ENCODE data around the gene ARMH1. TPM values are rescaled to one million over a fixed set of nuclear protein-coding genes. Genes with fewer than 3 reads are reported as not detected.

Gene ARMH1
- total RNA-seq (2014; rRNA removed; shearing (Covaris generic)) (0.51 and 1.4 TPM in 2 replicates), polyA plus RNA-seq (2016; fragmentation: Nextera tagmentation; extraction: Ambion mirVana) (1.5 and 1.6 TPM in 2 replicates)

GRCh38 chr1:44674113-44675000, at the start of gene ARMH1, which contains the start of gene TMEM53:
TSS of gene ARMH1 (plus strand) at chr1:44674714. CDS start at chr1:44689698, 14,984 bp downstream.
TSS of gene TMEM53 (minus strand) at chr1:44674481. CDS start at chr1:44674391, 90 bp downstream.
- peak within 1 kb of the TSS; percentile 92 for H2AFZ ChIP-seq
- H3F3A ChIP-seq (ENCODE audit: insufficient read depth), result peaks cover 18% of the 10 kb centered on the region
- peak within 1 kb of the TSS; percentile 74 for H3K4me3 ChIP-seq
- 2 to 3% methylated on average over 46 to 54 of the region's 56 CpGs for WGBS, 2 experiments (ENCODE audit: low coverage in 1 of 2, low lambda C conversion rate in 2 of 2, missing lambda C conversion rate in 2 of 2)
- no peaks in the 10 kb centered on the region for H4K20me1 ChIP-seq (ENCODE audit: insufficient read depth)
- peak within 1 kb of the TSS; percentile 82 for H3K9ac ChIP-seq
- peak within 1 kb of the TSS; percentile 86 for H3K27ac ChIP-seq
- peaks cover 24% of the 10 kb centered on the region for H3K4me1 ChIP-seq (ENCODE audit: insufficient read depth)
- H3K79me2 ChIP-seq (ENCODE audit: insufficient read depth), result no peaks in the 10 kb centered on the region
- peak within 1 kb of the TSS; percentile 83 for H3K4me2 ChIP-seq (ENCODE audit: unreplicated experiment)
- DNase-seq, result peak; percentile 99
- in situ Hi-C loops (cut with MboI), result no loop called here
- H3K9me3 ChIP-seq (ENCODE audit: low read depth), result no peaks in the 10 kb centered on the region
- no peaks in the 10 kb centered on the region for H3K9me2 ChIP-seq (ENCODE audit: insufficient read depth)
- H3K36me3 ChIP-seq (ENCODE audit: low read depth), result no peaks in the 10 kb centered on the region
- TF ChIP-seq EZH2phosphoT487 (IDR thresholded peaks at IDR 0.05; ENCODE audit: insufficient read depth, low read depth) (no peak), EZH2 (IDR thresholded peaks at IDR 0.05; ENCODE audit: insufficient read depth, poor library complexity, severe bottlenecking) (no peak)
- H3K27me3 ChIP-seq (replicated peaks; ENCODE audit: insufficient read depth), result no peaks in the 10 kb centered on the region

- DNase-seq, result no peak
- Histone ChIP-seq H3K9ac (no peak overlapping the region), H3F3A (ENCODE audit: insufficient read depth) (peaks cover 32% of the 10 kb centered on the region), H3K36me3 (ENCODE audit: low read depth) (no peaks in the 10 kb centered on the region), H3K9me3 (ENCODE audit: low read depth) (no peaks in the 10 kb centered on the region), H3K4me2 (ENCODE audit: unreplicated experiment) (no peak overlapping the region), H3K27me3 (replicated peaks; ENCODE audit: insufficient read depth) (no peaks in the 10 kb centered on the region), H3K4me3 (no peak overlapping the region), H3K27ac (no peak overlapping the region), H4K20me1 (ENCODE audit: insufficient read depth) (no peaks in the 10 kb centered on the region), H3K9me2 (ENCODE audit: insufficient read depth) (no peaks in the 10 kb centered on the region), H3K79me2 (ENCODE audit: insufficient read depth) (no peaks in the 10 kb centered on the region), H3K4me1 (ENCODE audit: insufficient read depth) (peaks cover 44% of the 10 kb centered on the region), H2AFZ (no peak overlapping the region)
- WGBS, 2 experiments (ENCODE audit: low coverage in 1 of 2, low lambda C conversion rate in 2 of 2, missing lambda C conversion rate in 2 of 2), result 91 to 94% methylated on average over 7 of the region's 7 CpGs
- TF ChIP-seq EZH2phosphoT487 (IDR thresholded peaks at IDR 0.05; ENCODE audit: insufficient read depth, low read depth) (no peak), EZH2 (IDR thresholded peaks at IDR 0.05; ENCODE audit: insufficient read depth, poor library complexity, severe bottlenecking) (no peak)
- in situ Hi-C loops (cut with MboI), result no loop called here
Measured at GRCh38 chr1:44625348-44625747, 49.2 kb upstream of the ARMH1 start.

- Histone ChIP-seq H3K9me3 (ENCODE audit: low read depth) (no peaks in the 10 kb centered on the region), H3K9ac (peak overlapping the region; percentile 43), H3K4me1 (ENCODE audit: insufficient read depth) (peaks cover 37% of the 10 kb centered on the region), H3K9me2 (ENCODE audit: insufficient read depth) (no peaks in the 10 kb centered on the region), H3K36me3 (ENCODE audit: low read depth) (no peaks in the 10 kb centered on the region), H3K27me3 (replicated peaks; ENCODE audit: insufficient read depth) (no peaks in the 10 kb centered on the region), H3K4me3 (no peak overlapping the region), H4K20me1 (ENCODE audit: insufficient read depth) (no peaks in the 10 kb centered on the region), H3F3A (ENCODE audit: insufficient read depth) (peaks cover 42% of the 10 kb centered on the region), H2AFZ (no peak overlapping the region), H3K79me2 (ENCODE audit: insufficient read depth) (peaks cover 15% of the 10 kb centered on the region), H3K27ac (peak overlapping the region; percentile 92), H3K4me2 (ENCODE audit: unreplicated experiment) (peak overlapping the region; percentile 22)
- 12% methylated on average over 5 of the region's 5 CpGs for WGBS, 2 experiments (ENCODE audit: low coverage in 1 of 2, low lambda C conversion rate in 2 of 2, missing lambda C conversion rate in 2 of 2)
- peak; percentile 97 for DNase-seq
- TF ChIP-seq EZH2 (IDR thresholded peaks at IDR 0.05; ENCODE audit: insufficient read depth, poor library complexity, severe bottlenecking) (no peak), EZH2phosphoT487 (IDR thresholded peaks at IDR 0.05; ENCODE audit: insufficient read depth, low read depth) (0 out of 2 replicates have a peak, but pooled peaks have one; percentile 42)
- in situ Hi-C loops (cut with MboI), result no loop called here
Measured at GRCh38 chr1:44628962-44629756, 45.4 kb upstream of the ARMH1 start.

- H3K9me2 ChIP-seq (ENCODE audit: insufficient read depth), result no peaks in the 10 kb centered on the region
- in situ Hi-C loops (cut with MboI), result no loop called here
- H2AFZ ChIP-seq, result no peak overlapping the region
- no peaks in the 10 kb centered on the region for H3K36me3 ChIP-seq (ENCODE audit: low read depth)
- peaks cover 24% of the 10 kb centered on the region for H3K79me2 ChIP-seq (ENCODE audit: insufficient read depth)
- DNase-seq, result peak; percentile 92
- H3K4me1 ChIP-seq (ENCODE audit: insufficient read depth), result peaks cover 37% of the 10 kb centered on the region
- no peak for TF ChIP-seq EZH2phosphoT487 (IDR thresholded peaks at IDR 0.05; ENCODE audit: insufficient read depth, low read depth)
- TF ChIP-seq EZH2 (IDR thresholded peaks at IDR 0.05; ENCODE audit: insufficient read depth, poor library complexity, severe bottlenecking), result no peak
- H3K9me3 ChIP-seq (ENCODE audit: low read depth), result no peaks in the 10 kb centered on the region
- H3K4me3 ChIP-seq, result no peak overlapping the region
- no peaks in the 10 kb centered on the region for H3K27me3 ChIP-seq (replicated peaks; ENCODE audit: insufficient read depth)
- H3K4me2 ChIP-seq (ENCODE audit: unreplicated experiment), result peak overlapping the region; percentile 22
- no peaks in the 10 kb centered on the region for H4K20me1 ChIP-seq (ENCODE audit: insufficient read depth)
- 36 to 37% methylated on average over 2 of the region's 2 CpGs for WGBS, 2 experiments (ENCODE audit: low coverage in 1 of 2, low lambda C conversion rate in 2 of 2, missing lambda C conversion rate in 2 of 2)
- H3K27ac ChIP-seq, result peak overlapping the region; percentile 92
- peaks cover 42% of the 10 kb centered on the region for H3F3A ChIP-seq (ENCODE audit: insufficient read depth)
- H3K9ac ChIP-seq, result peak overlapping the region; percentile 43
Measured at GRCh38 chr1:44630116-44630515, 44.4 kb upstream of the ARMH1 start.
